HL-60/S4 treated with phorbol 12-myristate 13-acetate at 8.2 ng/mL for 4 days and 3 days (cell line): Measurements from ENCODE around the gene RBM28.

Experiments
- in situ Hi-C: fragments of 300-500 bp; cut with MboI; formaldehyde crosslinking; loops from 2 replicates; pipeline ENCODE4 v1.15.0; 2022; ENCODE audit warnings: low sequenced_read_pairs

RBM28 gene

GRCh38 chr7:128350708-128351295 is 7.1 kb upstream of the RBM28 start:
- in situ Hi-C loops, result no loop called here

- in situ Hi-C loops, result no loop called here
These were observed 5.7 kb upstream of the RBM28 start for GRCh38 chr7:128349466-128349825.

GRCh38 chr7:128347647-128348097 is 4.0 kb upstream of the RBM28 start:
- in situ Hi-C loops, result no loop called here

GRCh38 chr7:128344431-128344774 is 695 bp upstream of the RBM28 start:
- in situ Hi-C loops, result no loop called here

- in situ Hi-C loops, result no loop called here
These were observed 2.0 kb downstream of the RBM28 start for GRCh38 chr7:128341733-128342132.

GRCh38 chr7:128335730-128336129 is 8.0 kb downstream of the RBM28 start:
- in situ Hi-C loops, result no loop called here

- in situ Hi-C loops, result no loop called here
These were observed 19.4 kb downstream of the RBM28 start for GRCh38 chr7:128324368-128324680.

- in situ Hi-C loops, result no loop called here
These were observed 20.0 kb downstream of the RBM28 start for GRCh38 chr7:128323459-128324367.

GRCh38 chr7:128323040-128323439 is 20.7 kb downstream of the RBM28 start:
- in situ Hi-C loops, result no loop called here

GRCh38 chr7:128322040-128322643 is 21.6 kb downstream of the RBM28 start:
- in situ Hi-C loops, result no loop called here

- in situ Hi-C loops, result no loop called here
These were observed 22.7 kb downstream of the RBM28 start for GRCh38 chr7:128321044-128321422.

GRCh38 chr7:128318691-128319090 is 25.0 kb downstream of the RBM28 start:
- in situ Hi-C loops, result no loop called here

- in situ Hi-C loops, result no loop called here
These were observed 32.7 kb downstream of the RBM28 start for GRCh38 chr7:128311013-128311412.

- in situ Hi-C loops, result no loop called here
These were observed 33.2 kb downstream of the RBM28 start for GRCh38 chr7:128310499-128310898.

GRCh38 chr7:128309976-128310375 is 33.7 kb downstream of the RBM28 start:
- in situ Hi-C loops, result no loop called here

- in situ Hi-C loops, result no loop called here
These were observed 34.6 kb downstream of the RBM28 start for GRCh38 chr7:128309124-128309523.

- in situ Hi-C loops, result no loop called here
These were observed 36.6 kb downstream of the RBM28 start for GRCh38 chr7:128307061-128307460.

GRCh38 chr7:128304212-128304611 is 39.5 kb downstream of the RBM28 start:
- in situ Hi-C loops, result no loop called here

GRCh38 chr7:128303643-128304042 is 40.1 kb downstream of the RBM28 start:
- in situ Hi-C loops, result no loop called here

GRCh38 chr7:128303133-128303532 is 40.6 kb downstream of the RBM28 start:
- in situ Hi-C loops, result no loop called here

GRCh38 chr7:128302139-128302538 is 41.6 kb downstream of the RBM28 start:
- in situ Hi-C loops, result no loop called here

- in situ Hi-C loops, result no loop called here
These were observed 44.5 kb downstream of the RBM28 start for GRCh38 chr7:128299109-128299607.
